Mesodermal cell (in vitro differentiated cells): ENCODE data around the gene PCNX2.

Experiments used
- H3K27ac ChIP-seq: 2 replicates; pipeline ENCODE4 v1.7.0; 2013; ENCODE audit warnings: mild to moderate bottlenecking, low read depth, low read length, moderate library complexity; ENCODE audit not compliant: severe bottlenecking
- H3K36me3 ChIP-seq: 2 replicates; pipeline ENCODE4 v1.7.1; 2013; ENCODE audit warnings: mild to moderate bottlenecking, low read length, moderate library complexity; ENCODE audit not compliant: control insufficient read depth, insufficient read depth
- H3K4me1 ChIP-seq: one replicate; pipeline ENCODE4 v1.7.1; 2013; ENCODE audit warnings: mild to moderate bottlenecking, low read length; ENCODE audit not compliant: insufficient read depth, control insufficient read depth, poor library complexity, severe bottlenecking
- H3K4me3 ChIP-seq: 2 replicates; pipeline ENCODE4 v1.7.0; 2013; ENCODE audit warnings: low read length, control low read depth, mild to moderate bottlenecking; ENCODE audit not compliant: insufficient read depth, poor library complexity, severe bottlenecking; ENCODE audit errors: extremely low read depth
- H3K9me3 ChIP-seq: 2 replicates; pipeline ENCODE4 v1.7.1; 2013; ENCODE audit warnings: mild to moderate bottlenecking, low read length, moderate library complexity; ENCODE audit not compliant: control insufficient read depth
- WGBS, 2 experiments: methylation state at CpG; one replicate each; pipeline ENCODE4 v1.1.5; 2013; ENCODE audit warnings: missing lambda C conversion rate in 2 of 2; ENCODE audit not compliant: insufficient coverage in 2 of 2; 5-methylcytosine and 5-hydroxymethylcytosine counted together

The PCNX2 gene

GRCh38 chr1:233032916-233033315, 262.6 kb downstream of the PCNX2 start:
- no peaks in the 10 kb centered on the region for H3K36me3 ChIP-seq
- H3K4me3 ChIP-seq: no peak overlapping the region
- H3K4me1 ChIP-seq: no peaks in the 10 kb centered on the region
- no peaks in the 10 kb centered on the region for H3K9me3 ChIP-seq
- 86 to 87% methylated on average over 3 to 4 of the region's 4 CpGs for WGBS, 2 experiments
- H3K27ac ChIP-seq: no peak overlapping the region

GRCh38 chr1:233031521-233031920, 264.0 kb downstream of the PCNX2 start:
- H3K4me1 ChIP-seq: no peaks in the 10 kb centered on the region
- H3K27ac ChIP-seq: no peak overlapping the region
- 80 to 90% methylated on average over 2 to 3 of the region's 3 CpGs for WGBS, 2 experiments
- no peaks in the 10 kb centered on the region for H3K36me3 ChIP-seq
- no peaks in the 10 kb centered on the region for H3K9me3 ChIP-seq
- no peak overlapping the region for H3K4me3 ChIP-seq

- no peak overlapping the region for H3K27ac ChIP-seq
- 79 to 88% methylated on average over 2 to 4 of the region's 5 CpGs for WGBS, 2 experiments
- no peaks in the 10 kb centered on the region for H3K9me3 ChIP-seq
These were observed 268.5 kb downstream of the PCNX2 start for GRCh38 chr1:233027046-233027445.

DNA sequence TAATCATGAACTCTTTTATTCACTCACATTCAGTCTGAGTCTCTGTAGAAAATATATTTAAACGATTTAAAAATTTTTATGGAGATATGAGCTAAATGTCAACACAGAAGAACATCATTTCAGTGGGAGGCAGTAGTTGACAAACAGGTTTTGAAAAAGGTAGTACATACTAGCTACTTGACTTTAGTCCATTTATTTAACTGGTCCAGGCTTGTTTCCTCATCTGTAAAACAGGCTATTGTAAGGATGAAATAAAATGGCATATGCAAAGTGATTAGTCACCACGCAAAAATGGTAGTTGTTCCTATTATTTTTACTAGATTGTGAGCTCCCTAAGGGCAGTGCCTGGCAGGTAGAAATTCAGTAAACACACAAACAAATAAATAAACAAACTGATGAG, 270.0 kb downstream of the PCNX2 start:
- no peak overlapping the region for H3K4me3 ChIP-seq
- no CpG with 5 or more reads among the region's 2 CpGs for WGBS, 2 experiments
- no peaks in the 10 kb centered on the region for H3K9me3 ChIP-seq
- H3K27ac ChIP-seq: no peak overlapping the region
- peaks cover 9% of the 10 kb centered on the region for H3K4me1 ChIP-seq
- no peaks in the 10 kb centered on the region for H3K36me3 ChIP-seq

More at GRCh38 chr1:233027046-233027445, 268.5 kb downstream of the PCNX2 start:
- Histone ChIP-seq H3K4me1 (peaks cover 4% of the 10 kb centered on the region), H3K36me3 (no peaks in the 10 kb centered on the region), H3K4me3 (no peak overlapping the region)

- Histone ChIP-seq H3K4me3 (no peak overlapping the region), H3K27ac (no peak overlapping the region), H3K4me1 (peaks cover 13% of the 10 kb centered on the region), H3K36me3 (no peaks in the 10 kb centered on the region), H3K9me3 (no peaks in the 10 kb centered on the region)
- WGBS, 2 experiments: 72 to 74% methylated on average over 11 of the region's 12 CpGs
These were observed 270.4 kb downstream of the PCNX2 start for GRCh38 chr1:233025157-233025556.

GRCh38 chr1:233024199-233024598, 271.3 kb downstream of the PCNX2 start:
- H3K36me3 ChIP-seq: no peaks in the 10 kb centered on the region
- 90 to 96% methylated on average over 4 to 8 of the region's 9 CpGs for WGBS, 2 experiments
- no peak overlapping the region for H3K4me3 ChIP-seq
- peaks cover 17% of the 10 kb centered on the region for H3K4me1 ChIP-seq
- no peak overlapping the region for H3K27ac ChIP-seq
- H3K9me3 ChIP-seq: no peaks in the 10 kb centered on the region

GRCh38 chr1:233022246-233022645, 273.3 kb downstream of the PCNX2 start:
- 86 to 94% methylated on average over 2 of the region's 2 CpGs for WGBS, 2 experiments
- no peak overlapping the region for H3K27ac ChIP-seq
- no peaks in the 10 kb centered on the region for H3K36me3 ChIP-seq
- no peaks in the 10 kb centered on the region for H3K9me3 ChIP-seq
- peaks cover 17% of the 10 kb centered on the region for H3K4me1 ChIP-seq
- no peak overlapping the region for H3K4me3 ChIP-seq

DNA sequence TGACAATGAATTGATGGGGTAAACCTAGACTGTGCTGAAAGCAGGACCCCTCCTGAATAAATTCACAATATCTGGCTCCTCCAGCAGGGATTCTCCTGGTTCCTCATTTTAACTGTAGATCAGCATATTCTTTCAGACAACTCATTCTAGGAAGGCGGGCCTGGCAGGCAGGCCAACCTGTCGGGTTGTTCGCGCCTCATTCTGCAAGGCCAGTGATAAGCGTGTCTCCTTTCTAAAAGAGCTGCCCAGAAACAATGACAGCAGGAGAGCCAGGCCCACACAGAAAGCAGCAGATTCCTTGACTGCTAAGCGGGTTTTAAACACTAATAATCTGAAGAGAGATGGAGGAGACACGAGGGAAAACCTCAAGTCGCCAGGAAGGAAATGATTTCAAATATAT, 275.1 kb downstream of the PCNX2 start:
- Histone ChIP-seq H3K9me3 (no peaks in the 10 kb centered on the region), H3K4me3 (no peak overlapping the region), H3K27ac (no peak overlapping the region), H3K4me1 (peaks cover 14% of the 10 kb centered on the region), H3K36me3 (no peaks in the 10 kb centered on the region)
- WGBS, 2 experiments: 36 to 40% methylated on average over 6 to 7 of the region's 8 CpGs

- Histone ChIP-seq H3K36me3 (no peaks in the 10 kb centered on the region), H3K4me1 (peaks cover 13% of the 10 kb centered on the region), H3K27ac (no peak overlapping the region), H3K4me3 (no peak overlapping the region), H3K9me3 (no peaks in the 10 kb centered on the region)
- 80 to 87% methylated on average over 6 to 12 of the region's 12 CpGs for WGBS, 2 experiments
These were observed 275.7 kb downstream of the PCNX2 start for GRCh38 chr1:233019778-233020325.

GRCh38 chr1:233019083-233019482, 276.4 kb downstream of the PCNX2 start:
- WGBS, 2 experiments: 93 to 100% methylated on average over 1 of the region's 3 CpGs
- Histone ChIP-seq H3K9me3 (no peaks in the 10 kb centered on the region), H3K4me1 (peaks cover 13% of the 10 kb centered on the region)

GRCh38 chr1:233016798-233017197, 278.7 kb downstream of the PCNX2 start:
- Histone ChIP-seq H3K4me3 (no peak overlapping the region), H3K36me3 (no peaks in the 10 kb centered on the region), H3K27ac (no peak overlapping the region), H3K4me1 (peaks cover 13% of the 10 kb centered on the region), H3K9me3 (no peaks in the 10 kb centered on the region)
- WGBS, 2 experiments: 85 to 96% methylated on average over 3 to 5 of the region's 6 CpGs

More at GRCh38 chr1:233019083-233019482, 276.4 kb downstream of the PCNX2 start:
- Histone ChIP-seq H3K4me3 (no peak overlapping the region), H3K36me3 (no peaks in the 10 kb centered on the region), H3K27ac (no peak overlapping the region)
